ENCODE measurements around the gene ORMDL1. TPM values are rescaled to one million over a fixed set of nuclear protein-coding genes. Genes with fewer than 3 reads are reported as not detected.
"Not testable (repeated sequence)": the region's sequence is repeated elsewhere in the genome, so short reads cannot be mapped to it uniquely, and the experiment has no call there.

The ORMDL1 gene
- total RNA-seq, 1 donor from 2014 or later: 63.7 TPM

DNA sequence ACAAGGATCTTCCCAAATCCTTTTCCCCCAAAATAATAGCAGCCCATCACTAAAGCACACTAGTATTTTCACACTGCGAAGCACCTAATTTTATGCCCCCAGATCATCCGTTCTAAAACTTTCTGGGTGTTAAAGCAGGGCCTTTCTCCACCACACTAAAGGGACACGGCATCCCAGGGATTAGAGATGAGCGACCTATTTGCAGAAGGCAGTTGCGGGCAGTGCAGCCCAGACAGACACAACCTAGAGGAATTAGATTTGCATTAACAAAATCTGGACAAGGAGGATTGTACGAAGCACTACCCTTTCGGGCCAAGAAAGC is 21.9 kb downstream of the ORMDL1 start:
- H3K36me3 Mint-ChIP-seq (ENCODE audit: unreplicated experiment): peaks cover 6% of the 10 kb centered on the region
- no peak for TF ChIP-seq CTCF (IDR thresholded peaks at IDR 0.05)
- DNase-seq (ENCODE audit: extremely low spot score, unreplicated experiment): no peak
- H3K27ac Mint-ChIP-seq (ENCODE audit: unreplicated experiment): peak overlapping the region; percentile 95
- H3K4me3 Mint-ChIP-seq (ENCODE audit: unreplicated experiment): peak overlapping the region; percentile 94
- no peaks in the 10 kb centered on the region for H3K9me3 Mint-ChIP-seq (ENCODE audit: unreplicated experiment)
- H3K4me1 Mint-ChIP-seq (ENCODE audit: unreplicated experiment): peaks cover 15% of the 10 kb centered on the region
- H3K27me3 Mint-ChIP-seq (ENCODE audit: unreplicated experiment): no peaks in the 10 kb centered on the region

DNA sequence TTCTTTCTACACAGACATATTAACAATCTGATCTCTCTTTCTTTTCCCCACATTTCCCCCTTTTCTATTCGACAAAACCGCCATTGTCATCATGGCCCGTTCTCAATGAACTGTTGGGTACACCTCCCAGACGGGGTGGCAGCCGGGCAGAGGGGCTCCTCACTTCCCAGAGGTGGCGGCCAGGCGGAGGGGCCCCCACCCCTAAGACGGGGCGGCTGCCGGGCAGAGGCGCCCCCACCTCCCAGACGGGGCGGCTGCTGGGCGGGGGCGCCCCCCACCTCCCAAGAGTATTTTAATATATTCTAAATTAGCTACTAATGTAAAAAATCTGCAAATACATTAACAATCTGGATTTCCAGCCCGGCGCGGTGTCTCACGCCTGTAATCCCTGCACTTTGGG is 24.0 kb downstream of the ORMDL1 start:
- not testable (repeated sequence) for H3K27me3 Mint-ChIP-seq (ENCODE audit: unreplicated experiment); H3K9me3 Mint-ChIP-seq (ENCODE audit: unreplicated experiment); H3K27ac Mint-ChIP-seq (ENCODE audit: unreplicated experiment); H3K4me3 Mint-ChIP-seq (ENCODE audit: unreplicated experiment); DNase-seq (ENCODE audit: extremely low spot score, unreplicated experiment); H3K36me3 Mint-ChIP-seq (ENCODE audit: unreplicated experiment)
- peaks cover 15% of the 10 kb centered on the region for H3K4me1 Mint-ChIP-seq (ENCODE audit: unreplicated experiment)

DNA sequence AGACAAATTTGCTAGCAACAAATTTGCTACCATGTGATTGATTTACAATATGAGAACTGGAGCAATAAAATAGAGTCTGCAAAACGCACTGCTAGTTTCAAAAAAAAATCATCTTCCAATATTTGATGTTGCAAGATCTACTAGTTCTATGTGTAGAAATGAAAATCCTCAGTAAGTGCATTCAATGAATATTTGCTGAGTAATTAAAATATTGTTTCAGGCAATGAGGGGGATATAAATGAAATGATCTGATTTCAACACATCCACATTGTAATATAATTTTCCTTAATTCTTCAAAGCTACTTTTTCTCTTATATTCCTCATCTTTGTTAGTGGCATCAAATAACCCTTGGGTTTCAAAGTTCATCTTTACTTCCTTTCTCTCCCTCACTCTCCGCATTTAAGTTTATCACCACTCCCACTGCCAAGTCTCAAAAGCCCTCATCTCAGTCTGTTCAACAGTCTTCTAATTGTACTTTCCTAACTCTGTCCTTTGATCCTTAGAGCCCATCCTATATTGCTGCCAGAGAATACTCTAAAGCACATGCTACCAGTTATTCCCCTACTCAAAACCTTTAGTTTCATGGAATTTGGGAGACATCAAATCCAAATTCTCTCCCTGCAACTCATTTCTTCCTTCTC is 27.7 kb downstream of the ORMDL1 start:
- Mint-ChIP-seq H3K36me3 (ENCODE audit: unreplicated experiment) (peaks cover 15% of the 10 kb centered on the region), H3K9me3 (ENCODE audit: unreplicated experiment) (no peaks in the 10 kb centered on the region), H3K4me1 (ENCODE audit: unreplicated experiment) (peaks cover under 1% of the 10 kb centered on the region), H3K27me3 (ENCODE audit: unreplicated experiment) (no peaks in the 10 kb centered on the region), H3K27ac (ENCODE audit: unreplicated experiment) (no peak overlapping the region), H3K4me3 (ENCODE audit: unreplicated experiment) (no peak overlapping the region)
- no peak for DNase-seq (ENCODE audit: extremely low spot score, unreplicated experiment)
- no peak for TF ChIP-seq CTCF (IDR thresholded peaks at IDR 0.05)

- Mint-ChIP-seq H3K9me3 (ENCODE audit: unreplicated experiment) (no peaks in the 10 kb centered on the region), H3K27ac (ENCODE audit: unreplicated experiment) (no peak overlapping the region), H3K27me3 (ENCODE audit: unreplicated experiment) (no peaks in the 10 kb centered on the region), H3K4me3 (ENCODE audit: unreplicated experiment) (no peak overlapping the region), H3K36me3 (ENCODE audit: unreplicated experiment) (peaks cover 24% of the 10 kb centered on the region), H3K4me1 (ENCODE audit: unreplicated experiment) (no peaks in the 10 kb centered on the region)
- no peak for DNase-seq (ENCODE audit: extremely low spot score, unreplicated experiment)
- peak; percentile 64 for TF ChIP-seq CTCF (IDR thresholded peaks at IDR 0.05)
These were observed 33.0 kb downstream of the ORMDL1 start for GRCh38 chr2:189751080-189751658.

DNA sequence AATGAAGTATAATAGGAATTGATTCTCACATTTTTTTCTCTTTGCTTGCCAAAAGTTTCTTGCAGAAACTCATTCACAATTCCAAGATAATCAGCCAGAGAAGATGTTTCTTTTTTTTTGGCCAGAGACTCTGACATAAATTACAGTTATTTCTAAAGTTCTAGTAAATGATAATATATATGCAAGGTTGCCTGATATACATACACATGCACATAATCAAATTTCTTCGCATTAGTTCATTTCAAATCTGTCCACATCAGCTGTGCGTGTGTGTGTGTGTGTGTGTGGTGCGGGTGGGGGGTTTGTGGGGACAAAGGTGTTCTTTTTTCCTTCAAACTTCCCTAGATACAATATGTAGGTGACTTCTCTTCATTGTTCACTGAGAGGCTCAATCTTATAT is 54.7 kb downstream of the ORMDL1 start:
- H3K9me3 Mint-ChIP-seq (ENCODE audit: unreplicated experiment): no peaks in the 10 kb centered on the region
- H3K4me3 Mint-ChIP-seq (ENCODE audit: unreplicated experiment): no peak overlapping the region
- no peak for DNase-seq (ENCODE audit: extremely low spot score, unreplicated experiment)
- H3K27me3 Mint-ChIP-seq (ENCODE audit: unreplicated experiment): no peaks in the 10 kb centered on the region
- H3K36me3 Mint-ChIP-seq (ENCODE audit: unreplicated experiment): peaks cover 5% of the 10 kb centered on the region
- no peaks in the 10 kb centered on the region for H3K4me1 Mint-ChIP-seq (ENCODE audit: unreplicated experiment)
- TF ChIP-seq CTCF (IDR thresholded peaks at IDR 0.05): no peak
- H3K27ac Mint-ChIP-seq (ENCODE audit: unreplicated experiment): no peak overlapping the region

All from osteocyte (in vitro differentiated cells).